GM18511 (cell line): ENCODE data around the gene ACAA1.

Source experiments
- ATAC-seq: cut with Tn5 transposase; IDR thresholded peaks from one replicate; pipeline ENCODE4 v1.9.1; 2021; ENCODE audit warnings: mild to moderate bottlenecking, moderate library complexity; ENCODE audit not compliant: unreplicated experiment

ACAA1 gene

GRCh38 chr3:38154033-38154494, 17.1 kb upstream of the ACAA1 start:
- no peak for ATAC-seq

GRCh38 chr3:38153221-38153620, 16.3 kb upstream of the ACAA1 start:
- ATAC-seq, result no peak

- ATAC-seq, result no peak
Observed at GRCh38 chr3:38152609-38153008, 15.7 kb upstream of the ACAA1 start.

GRCh38 chr3:38151667-38152265, 14.8 kb upstream of the ACAA1 start:
- no peak for ATAC-seq

- no peak for ATAC-seq
Observed at GRCh38 chr3:38150780-38151528, 14.0 kb upstream of the ACAA1 start.

GRCh38 chr3:38149708-38150107, 12.8 kb upstream of the ACAA1 start:
- ATAC-seq, result no peak

- no peak for ATAC-seq
Observed at GRCh38 chr3:38148311-38148882, 11.5 kb upstream of the ACAA1 start.

GRCh38 chr3:38147421-38147820, 10.5 kb upstream of the ACAA1 start:
- no peak for ATAC-seq

GRCh38 chr3:38146504-38146903, 9.6 kb upstream of the ACAA1 start:
- ATAC-seq, result no peak

- ATAC-seq, result no peak
Observed at GRCh38 chr3:38143511-38143910, 6.6 kb upstream of the ACAA1 start.

- ATAC-seq, result no peak
Observed at GRCh38 chr3:38142959-38143358, 6.0 kb upstream of the ACAA1 start.

GRCh38 chr3:38141952-38142273, 5.0 kb upstream of the ACAA1 start:
- no peak for ATAC-seq

- ATAC-seq, result no peak
Observed at GRCh38 chr3:38141173-38141951, 4.4 kb upstream of the ACAA1 start.

- no peak for ATAC-seq
Observed at GRCh38 chr3:38140326-38141172, 3.6 kb upstream of the ACAA1 start.

GRCh38 chr3:38139652-38140051, 2.7 kb upstream of the ACAA1 start:
- no peak for ATAC-seq

GRCh38 chr3:38139191-38139590, 2.3 kb upstream of the ACAA1 start:
- ATAC-seq, result no peak

- peak; percentile 45 for ATAC-seq
Observed at GRCh38 chr3:38138349-38139190, 1.6 kb upstream of the ACAA1 start, which contains the start of gene MYD88. Gene MYD88 (plus strand): TSS chr3:38138661. CDS start chr3:38138701, 40 bp downstream.

GRCh38 chr3:38137615-38138348, 855 bp upstream of the ACAA1 start:
- no peak for ATAC-seq

GRCh38 chr3:38136393-38136776, 542 bp downstream of the ACAA1 start:
- peak; percentile 19 for ATAC-seq
